ENCODE data around the gene OPA3.

DNA sequence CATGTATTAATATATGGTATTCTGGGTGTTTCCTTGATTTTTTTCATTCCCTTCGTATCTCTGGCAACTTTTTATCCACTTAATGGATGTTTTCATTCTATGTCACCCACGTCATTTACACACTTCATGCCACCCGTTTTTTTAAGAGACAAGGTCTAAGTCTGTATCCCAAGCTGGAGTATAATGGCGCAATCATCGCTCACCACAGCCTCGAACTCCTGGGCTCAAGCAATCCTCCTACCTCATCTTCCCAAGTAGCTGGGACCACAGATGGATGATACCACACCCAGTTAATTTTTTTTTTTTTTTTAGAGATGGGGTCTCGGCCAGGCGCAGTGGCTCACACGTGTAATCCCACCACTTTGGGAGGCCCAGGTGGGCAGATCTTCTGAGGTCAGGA lies 80.7 kb downstream of the OPA3 start:
- TF ChIP-seq, protein P1, sequence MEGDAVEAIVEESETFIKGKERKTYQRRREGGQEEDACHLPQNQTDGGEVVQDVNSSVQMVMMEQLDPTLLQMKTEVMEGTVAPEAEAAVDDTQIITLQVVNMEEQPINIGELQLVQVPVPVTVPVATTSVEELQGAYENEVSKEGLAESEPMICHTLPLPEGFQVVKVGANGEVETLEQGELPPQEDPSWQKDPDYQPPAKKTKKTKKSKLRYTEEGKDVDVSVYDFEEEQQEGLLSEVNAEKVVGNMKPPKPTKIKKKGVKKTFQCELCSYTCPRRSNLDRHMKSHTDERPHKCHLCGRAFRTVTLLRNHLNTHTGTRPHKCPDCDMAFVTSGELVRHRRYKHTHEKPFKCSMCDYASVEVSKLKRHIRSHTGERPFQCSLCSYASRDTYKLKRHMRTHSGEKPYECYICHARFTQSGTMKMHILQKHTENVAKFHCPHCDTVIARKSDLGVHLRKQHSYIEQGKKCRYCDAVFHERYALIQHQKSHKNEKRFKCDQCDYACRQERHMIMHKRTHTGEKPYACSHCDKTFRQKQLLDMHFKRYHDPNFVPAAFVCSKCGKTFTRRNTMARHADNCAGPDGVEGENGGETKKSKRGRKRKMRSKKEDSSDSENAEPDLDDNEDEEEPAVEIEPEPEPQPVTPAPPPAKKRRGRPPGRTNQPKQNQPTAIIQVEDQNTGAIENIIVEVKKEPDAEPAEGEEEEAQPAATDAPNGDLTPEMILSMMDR (IDR thresholded peaks at IDR 0.05): no peak
- no peak for TF ChIP-seq EZH2 (IDR thresholded peaks at IDR 0.05)
- TF ChIP-seq EZH2phosphoT487 (IDR thresholded peaks at IDR 0.05): no peak
